HG02943 (cell line): Measurements from ENCODE around the gene AK9.
"Not testable (repeated sequence)": the region's sequence is repeated elsewhere in the genome, so short reads cannot be mapped to it uniquely, and the experiment has no call there.

Source experiments
- ATAC-seq: cut with Tn5 transposase; IDR thresholded peaks from one replicate; pipeline ENCODE4 v1.9.1; 2021; ENCODE audit warnings: mild to moderate bottlenecking, low read depth, moderate library complexity; ENCODE audit not compliant: unreplicated experiment

The AK9 gene

GRCh38 chr6:109628158-109629000, 62.6 kb downstream of the AK9 start:
- no peak for ATAC-seq

- no peak for ATAC-seq
Measured at GRCh38 chr6:109626311-109626710, 64.7 kb downstream of the AK9 start.

- ATAC-seq, result no peak
Measured at GRCh38 chr6:109625199-109625598, 65.8 kb downstream of the AK9 start.

- no peak for ATAC-seq
Measured at GRCh38 chr6:109623288-109623687, 67.7 kb downstream of the AK9 start.

GRCh38 chr6:109612268-109612667, 78.7 kb downstream of the AK9 start:
- no peak for ATAC-seq

GRCh38 chr6:109611502-109611901, 79.5 kb downstream of the AK9 start:
- no peak for ATAC-seq

GRCh38 chr6:109610590-109610989, 80.4 kb downstream of the AK9 start:
- no peak for ATAC-seq

- ATAC-seq, result no peak
Measured at GRCh38 chr6:109609737-109610136, 81.3 kb downstream of the AK9 start.

GRCh38 chr6:109606359-109606758, 84.6 kb downstream of the AK9 start:
- no peak for ATAC-seq

- ATAC-seq, result no peak
Measured at GRCh38 chr6:109595998-109596397, 95.0 kb downstream of the AK9 start.

- ATAC-seq, result no peak
Measured at GRCh38 chr6:109580519-109580918, 110.5 kb downstream of the AK9 start.

GRCh38 chr6:109579361-109579760, 111.6 kb downstream of the AK9 start:
- no peak for ATAC-seq

GRCh38 chr6:109569901-109570300, 121.1 kb downstream of the AK9 start:
- ATAC-seq, result not testable (repeated sequence)

- ATAC-seq, result no peak
Measured at GRCh38 chr6:109561844-109562243, 129.2 kb downstream of the AK9 start.

- ATAC-seq, result no peak
Measured at GRCh38 chr6:109531446-109531845, 159.6 kb downstream of the AK9 start.

- no peak for ATAC-seq
Measured at GRCh38 chr6:109527989-109528388, 163.0 kb downstream of the AK9 start.

GRCh38 chr6:109526905-109527628, 163.9 kb downstream of the AK9 start:
- ATAC-seq, result no peak

- no peak for ATAC-seq
Measured at GRCh38 chr6:109524129-109524528, 166.9 kb downstream of the AK9 start.

GRCh38 chr6:109523478-109523877, 167.5 kb downstream of the AK9 start:
- ATAC-seq, result no peak

- ATAC-seq, result no peak
Measured at GRCh38 chr6:109521080-109521479, 169.9 kb downstream of the AK9 start.

GRCh38 chr6:109519647-109520046, 171.4 kb downstream of the AK9 start:
- not testable (repeated sequence) for ATAC-seq

GRCh38 chr6:109516929-109517328, 174.1 kb downstream of the AK9 start:
- ATAC-seq, result no peak
